Epithelial cell of proximal tubule (primary cell): ENCODE data around the gene NR3C1. TPM values are rescaled to one million over a fixed set of nuclear protein-coding genes. Genes with fewer than 3 reads are reported as not detected.

Source experiments
- DNase-seq: peaks from one replicate; pipeline ENCODE4 v3.0.0-alpha.2; 2011; ENCODE audit warnings: low read depth
- H3K4me3 ChIP-seq: 2 replicates; pipeline ENCODE4 v1.5.1; 2011; ENCODE audit warnings: low read depth, mild to moderate bottlenecking, low read length
- CTCF ChIP-seq: conservative IDR thresholded peaks from 2 replicates; pipeline ENCODE4 v1.5.1; 2012; ENCODE audit warnings: low read depth, mild to moderate bottlenecking, low read length
- total RNA-seq: library from RNA; depleted of rRNA; stranded (reverse); fragments of >200 nt; gene quantifications from 2 replicates; pipeline ENCODE4 v1.2.3, GENCODE V29; 2015

Gene NR3C1
- total RNA-seq, 1 donor from 2014 or later: 14.6 TPM

- no peak for TF ChIP-seq CTCF
- no peak for DNase-seq
- no peak overlapping the region for H3K4me3 ChIP-seq
These were observed 172.1 kb downstream of the NR3C1 start for GRCh38 chr5:143231416-143231815.

- DNase-seq: no peak
- TF ChIP-seq CTCF: no peak
- H3K4me3 ChIP-seq: peak overlapping the region; percentile 28
These were observed 172.8 kb downstream of the NR3C1 start for GRCh38 chr5:143230676-143230996.

GRCh38 chr5:143229896-143230675 lies 173.4 kb downstream of the NR3C1 start:
- peak overlapping the region; percentile 28 for H3K4me3 ChIP-seq
- DNase-seq: peak; percentile 90
- TF ChIP-seq CTCF: no peak

- TF ChIP-seq CTCF: no peak
- DNase-seq: no peak
- H3K4me3 ChIP-seq: peak overlapping the region; percentile 10
These were observed 174.0 kb downstream of the NR3C1 start for GRCh38 chr5:143229426-143229895.

- no peak overlapping the region for H3K4me3 ChIP-seq
- TF ChIP-seq CTCF: no peak
- DNase-seq: no peak
These were observed 174.7 kb downstream of the NR3C1 start for GRCh38 chr5:143228597-143229293.
